ENCODE results near the gene PRSS33.

The PRSS33 gene

GRCh38 chr16:2826591-2827373, 39.4 kb upstream of the PRSS33 start:
- no peak for DNase-seq (ENCODE audit: low read depth)
- no peak for TF ChIP-seq CTCF (conservative IDR thresholded peaks at IDR 0.05; ENCODE audit: low read depth, low read length)
- H3K4me3 ChIP-seq (ENCODE audit: low read length): no peak overlapping the region

GRCh38 chr16:2825906-2826305, 38.5 kb upstream of the PRSS33 start:
- TF ChIP-seq CTCF (conservative IDR thresholded peaks at IDR 0.05; ENCODE audit: low read depth, low read length): no peak
- H3K4me3 ChIP-seq (ENCODE audit: low read length): no peak overlapping the region
- no peak for DNase-seq (ENCODE audit: low read depth)

- DNase-seq (ENCODE audit: low read depth): no peak
- no peak for TF ChIP-seq CTCF (conservative IDR thresholded peaks at IDR 0.05; ENCODE audit: low read depth, low read length)
- H3K4me3 ChIP-seq (ENCODE audit: low read length): no peak overlapping the region
Observed at GRCh38 chr16:2825049-2825742, 37.8 kb upstream of the PRSS33 start.

- H3K4me3 ChIP-seq (ENCODE audit: low read length): no peak overlapping the region
- TF ChIP-seq CTCF (conservative IDR thresholded peaks at IDR 0.05; ENCODE audit: low read depth, low read length): no peak
- DNase-seq (ENCODE audit: low read depth): no peak
Observed at GRCh38 chr16:2824626-2825025, 37.3 kb upstream of the PRSS33 start.

GRCh38 chr16:2822496-2822895, 35.1 kb upstream of the PRSS33 start:
- H3K4me3 ChIP-seq (ENCODE audit: low read length): no peak overlapping the region
- DNase-seq (ENCODE audit: low read depth): no peak
- no peak for TF ChIP-seq CTCF (conservative IDR thresholded peaks at IDR 0.05; ENCODE audit: low read depth, low read length)

GRCh38 chr16:2822158-2822495, 34.8 kb upstream of the PRSS33 start:
- DNase-seq (ENCODE audit: low read depth): no peak
- H3K4me3 ChIP-seq (ENCODE audit: low read length): no peak overlapping the region
- TF ChIP-seq CTCF (conservative IDR thresholded peaks at IDR 0.05; ENCODE audit: low read depth, low read length): no peak
